Lung (tissue), 12 donors: ENCODE measurements around the gene BCAS1. TPM values are rescaled to one million over a fixed set of nuclear protein-coding genes. Genes with fewer than 3 reads are reported as not detected.
A peak's percentile ranks its signal among the peaks of the same experiment; 100 is the strongest.

Source experiments
- ATAC-seq: fragments of 200-7000 bp; cut with Tn5 transposase; one replicate; pipeline ENCODE4 v1.9.1; 2020; ENCODE audit warnings: moderate number of reproducible peaks; ENCODE audit not compliant: insufficient read depth, low FRiP score
- DNase-seq, 3 donors: peaks; one replicate each; pipeline ENCODE4 v3.0.0-alpha.2; 2013 to 2017
- H3K27ac ChIP-seq, 2 donors: one replicate each; pipeline ENCODE4 v1.5.1; 2013; ENCODE audit warnings: mild to moderate bottlenecking in 2 of 2, moderate library complexity in 2 of 2, control low read depth in 1 of 2, inconsistent platforms in 1 of 2, low read depth in 1 of 2, low read length in 1 of 2
- H3K27me3 ChIP-seq, 3 donors: one replicate each; pipeline ENCODE4 v1.5.1; 2013; ENCODE audit warnings: low read length in 2 of 3; ENCODE audit not compliant: control insufficient read depth in 3 of 3, insufficient read depth in 3 of 3
- H3K36me3 ChIP-seq, 4 donors: one replicate each; pipeline ENCODE4 v1.5.1; 2013; ENCODE audit warnings: low read length in 4 of 4, mild to moderate bottlenecking in 1 of 4, moderate library complexity in 1 of 4; ENCODE audit not compliant: control insufficient read depth in 4 of 4, insufficient read depth in 4 of 4
- H3K4me1 ChIP-seq, 5 donors: one replicate each; pipeline ENCODE4 v1.5.1; 2013; ENCODE audit warnings: low read length in 5 of 5, mild to moderate bottlenecking in 2 of 5, moderate library complexity in 1 of 5; ENCODE audit not compliant: control insufficient read depth in 5 of 5, insufficient read depth in 5 of 5
- H3K4me3 ChIP-seq: one replicate; pipeline ENCODE4 v1.5.1; 2013; ENCODE audit warnings: mild to moderate bottlenecking, control low read depth, moderate library complexity
- H3K9ac ChIP-seq, 2 donors: one replicate each; pipeline ENCODE4 v1.5.1; 2013; ENCODE audit warnings: low read length in 2 of 2, control low read depth in 1 of 2; ENCODE audit not compliant: insufficient read depth in 1 of 2
- H3K9me3 ChIP-seq, 4 donors: one replicate each; pipeline ENCODE4 v1.5.1; 2013; ENCODE audit warnings: low read length in 3 of 4, mild to moderate bottlenecking in 1 of 4, moderate library complexity in 1 of 4; ENCODE audit not compliant: control insufficient read depth in 4 of 4, insufficient read depth in 3 of 4
- WGBS, 2 donors: extraction: QIAGEN DNeasy Blood & Tissue Kit; methylation state at CpG; one replicate each; pipeline ENCODE4 v1.1.7; 2013; 5-methylcytosine and 5-hydroxymethylcytosine counted together
- polyA plus RNA-seq, 2 donors: library from polyadenylated mRNA; stranded (reverse); fragments of 200-250 nt; gene quantifications; one replicate each; pipeline ENCODE4 v1.2.1, GENCODE V29; 2013
- total RNA-seq, 2 donors: library from RNA; depleted of rRNA in 1 of 2; stranded (reverse); fragments of >200 nt in 1 of 2; gene quantifications; one replicate each; pipeline ENCODE4 v1.2.1, GENCODE V29; 2014 to 2021
- TF ChIP-seq, protein P1 (sequence below): IDR thresholded peaks from 2 replicates; pipeline ENCODE4 v1.5.1; 2012; ENCODE audit warnings: mild to moderate bottlenecking; ENCODE audit errors: control extremely low read depth, extremely low read depth
- donor health status: control.
- donor health status: control.
- donor health status: Bipolar disorder and iron deficiency.
- donor health status: healthy.
- donor health status: DM: yes; HTN: yes; CAD: no.

BCAS1 gene
- total and polyA plus RNA-seq, 4 donors = 1.2 to 4.0 (median 2.3) TPM

DNA sequence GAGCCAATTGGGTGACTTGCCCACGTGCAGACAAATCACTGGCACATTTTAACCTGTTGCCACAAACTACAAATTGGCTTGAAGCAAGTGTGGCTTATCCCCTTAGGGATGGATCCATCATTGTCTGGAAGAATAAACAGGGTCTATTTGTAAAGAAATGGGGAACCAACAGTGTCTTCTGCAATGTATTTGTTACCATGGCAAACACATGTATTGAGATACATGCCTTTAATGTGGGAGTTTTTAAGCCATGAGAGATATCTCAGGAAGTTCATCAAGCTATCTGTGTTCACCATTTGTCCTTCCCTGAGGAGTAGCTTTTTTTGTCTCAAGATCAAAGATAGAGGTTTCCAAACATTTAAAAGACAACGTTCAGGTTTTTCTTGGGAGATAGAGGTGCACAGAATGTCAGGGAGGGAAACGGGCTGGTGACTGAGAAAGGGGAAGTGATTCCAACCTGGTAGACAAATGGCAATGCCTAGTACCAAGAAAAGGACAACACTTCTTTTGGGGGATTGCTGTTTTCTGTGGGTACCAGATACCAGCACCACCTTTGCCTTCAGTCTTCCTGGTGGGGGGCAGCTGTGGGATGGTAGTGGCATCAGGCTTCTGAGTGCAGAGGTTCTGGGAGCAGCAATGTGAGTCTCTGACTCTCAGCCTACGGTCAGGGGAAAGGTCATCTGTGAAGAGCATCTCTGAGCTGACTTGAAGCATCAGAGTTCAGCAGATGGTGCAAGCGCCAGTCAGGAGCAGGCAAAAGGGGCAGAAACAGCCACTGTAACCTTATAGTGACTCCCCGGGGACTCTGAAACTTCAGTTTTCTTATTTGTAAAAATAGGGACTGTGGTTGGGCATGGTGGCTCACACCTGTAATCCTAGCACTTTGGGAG lies 20.1 kb upstream of the BCAS1 start:
- no peaks in the 10 kb centered on the region for H3K36me3 ChIP-seq
- no peak overlapping the region for H3K27ac ChIP-seq
- TF ChIP-seq, protein P1, sequence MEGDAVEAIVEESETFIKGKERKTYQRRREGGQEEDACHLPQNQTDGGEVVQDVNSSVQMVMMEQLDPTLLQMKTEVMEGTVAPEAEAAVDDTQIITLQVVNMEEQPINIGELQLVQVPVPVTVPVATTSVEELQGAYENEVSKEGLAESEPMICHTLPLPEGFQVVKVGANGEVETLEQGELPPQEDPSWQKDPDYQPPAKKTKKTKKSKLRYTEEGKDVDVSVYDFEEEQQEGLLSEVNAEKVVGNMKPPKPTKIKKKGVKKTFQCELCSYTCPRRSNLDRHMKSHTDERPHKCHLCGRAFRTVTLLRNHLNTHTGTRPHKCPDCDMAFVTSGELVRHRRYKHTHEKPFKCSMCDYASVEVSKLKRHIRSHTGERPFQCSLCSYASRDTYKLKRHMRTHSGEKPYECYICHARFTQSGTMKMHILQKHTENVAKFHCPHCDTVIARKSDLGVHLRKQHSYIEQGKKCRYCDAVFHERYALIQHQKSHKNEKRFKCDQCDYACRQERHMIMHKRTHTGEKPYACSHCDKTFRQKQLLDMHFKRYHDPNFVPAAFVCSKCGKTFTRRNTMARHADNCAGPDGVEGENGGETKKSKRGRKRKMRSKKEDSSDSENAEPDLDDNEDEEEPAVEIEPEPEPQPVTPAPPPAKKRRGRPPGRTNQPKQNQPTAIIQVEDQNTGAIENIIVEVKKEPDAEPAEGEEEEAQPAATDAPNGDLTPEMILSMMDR = no peak
- H3K4me1 ChIP-seq = no peaks in the 10 kb centered on the region
- H3K9me3 ChIP-seq = no peaks in the 10 kb centered on the region
- WGBS, 2 donors = 55 to 59% methylated on average over 6 of the region's 6 CpGs
- no peak overlapping the region for H3K4me3 ChIP-seq
- H3K9ac ChIP-seq = no peak overlapping the region
- DNase-seq (no peak), ATAC-seq (no peak)
- no peaks in the 10 kb centered on the region for H3K27me3 ChIP-seq

DNA sequence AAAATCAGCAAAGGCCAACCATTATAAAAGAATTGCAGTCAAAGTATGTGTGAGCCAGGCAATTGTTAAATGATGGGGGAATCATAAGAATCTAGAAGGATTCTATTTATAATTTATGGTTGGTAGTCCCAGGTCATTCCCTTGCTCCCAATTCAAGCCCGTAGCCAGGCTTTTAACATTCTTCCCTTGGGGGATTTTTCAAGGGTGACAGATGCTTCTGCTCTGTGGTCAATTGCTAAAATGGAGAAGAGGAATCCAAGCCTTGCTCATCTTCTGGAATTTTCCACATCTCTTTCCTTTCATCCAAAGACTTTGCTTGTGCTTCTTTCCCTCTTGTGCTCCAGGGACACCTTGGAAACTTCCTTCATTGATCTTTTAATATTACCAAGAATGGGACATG lies 18.0 kb upstream of the BCAS1 start:
- ATAC-seq (no peak), DNase-seq (no peak)
- 70 to 83% methylated on average over 1 of the region's 1 CpG for WGBS, 2 donors
- H3K4me1 ChIP-seq = no peaks in the 10 kb centered on the region
- H3K9ac ChIP-seq = no peak overlapping the region
- no peaks in the 10 kb centered on the region for H3K36me3 ChIP-seq
- H3K27me3 ChIP-seq = no peaks in the 10 kb centered on the region
- TF ChIP-seq, protein P1 = no peak
- no peak overlapping the region for H3K27ac ChIP-seq
- H3K9me3 ChIP-seq = no peaks in the 10 kb centered on the region
- H3K4me3 ChIP-seq = no peak overlapping the region

DNA sequence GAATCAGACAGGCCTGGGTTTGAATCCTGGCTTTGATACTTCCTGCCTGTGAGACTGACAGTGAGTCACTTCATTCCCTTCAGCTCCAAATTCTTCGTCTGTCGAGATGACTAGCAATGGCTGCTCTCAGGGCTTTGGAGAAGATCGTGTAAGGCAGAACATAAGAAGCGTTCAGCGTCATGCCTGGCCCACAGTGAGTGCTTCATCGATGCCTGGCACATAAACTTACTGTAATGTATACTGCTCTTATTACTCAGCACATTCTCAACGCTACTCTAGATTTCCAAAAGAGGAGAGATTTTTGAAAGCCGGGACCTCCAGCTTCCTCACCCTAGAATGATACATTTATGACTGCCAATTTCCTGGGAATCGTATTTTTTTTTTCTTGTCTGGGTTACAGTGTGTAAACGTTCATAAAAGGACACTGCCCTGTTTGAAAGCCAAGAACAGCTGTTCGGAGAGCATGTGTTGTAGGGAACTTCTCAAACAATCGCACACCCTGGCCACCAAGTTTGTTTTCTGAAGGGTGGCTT lies 16.2 kb upstream of the BCAS1 start:
- TF ChIP-seq, protein P1 = no peak
- Histone ChIP-seq H3K27ac (no peak overlapping the region), H3K4me3 (no peak overlapping the region), H3K9ac (no peak overlapping the region), H3K27me3 (no peaks in the 10 kb centered on the region), H3K9me3 (no peaks in the 10 kb centered on the region), H3K36me3 (no peaks in the 10 kb centered on the region), H3K4me1 (no peaks in the 10 kb centered on the region)
- ATAC-seq (no peak), DNase-seq (peak in 2 of 3 donors; percentile 40 to 54)
- WGBS, 2 donors = 65 to 76% methylated on average over 12 of the region's 12 CpGs
